A549 (cell line): ENCODE measurements around the gene CDK5RAP2. TPM values are rescaled to one million over a fixed set of nuclear protein-coding genes. Genes with fewer than 3 reads are reported as not detected.

Experiments used
- ATAC-seq, 2 experiments: fragments of 200-7000 bp in 1 of 2; fragments of >200 bp in 1 of 2; cut with Nextera tagmentation in 1 of 2; cut with Tn5 transposase in 1 of 2; 3 replicates each; pipeline versions ENCODE4 v1.8.0 to v1.9.1; 2018 to 2020; ENCODE audit warnings: mild to moderate bottlenecking in 1 of 2, moderate library complexity in 1 of 2
- CTCF ChIA-PET: fragments of 300-600 bp; sonication (Branson Sonifier 250); formaldehyde crosslinking; extraction: SDS; loops from one replicate; lab custom pipeline; 2021; ENCODE audit warnings: antibody characterized with exemption, inconsistent platforms; lab: Yijun Ruan, JAX
- POLR2A ChIA-PET: fragments of 350-600 bp; formaldehyde crosslinking; extraction: SDS; loops from one replicate; lab custom pipeline; 2021; ENCODE audit warnings: antibody characterized with exemption, inconsistent platforms; lab: Yijun Ruan, JAX
- DNase-seq, 2 experiments: peaks; one replicate each; pipeline versions ENCODE4 v3.0.0 to v3.0.0-alpha.2; 2011 to 2016; ENCODE audit warnings: low read depth in 1 of 2, low spot score in 1 of 2
- FAIRE-seq: peaks from 2 replicates; lab custom pipeline; 2011; peaks lifted over from hg19 to GRCh38; lab: Jason Lieb, UNC
- H3K27ac ChIP-seq, 2 experiments: fragments of >200 bp; sonication (Bioruptor Twin); formaldehyde crosslinking; 3 replicates each; pipeline ENCODE4 v1.5.1; 2016 to 2017
- H3K4me1 ChIP-seq: fragments of >200 bp; sonication (Bioruptor Twin); formaldehyde crosslinking; 3 replicates; pipeline ENCODE4 v1.6.1; 2016
- H3K4me2 ChIP-seq: fragments of >200 bp; sonication (Bioruptor Twin); formaldehyde crosslinking; 3 replicates; pipeline ENCODE4 v1.6.1; 2016
- H3K4me3 ChIP-seq: fragments of >200 bp; sonication (Bioruptor Twin); formaldehyde crosslinking; 3 replicates; pipeline ENCODE4 v1.5.1; 2016
- H3K9me3 ChIP-seq: fragments of >200 bp; sonication (Bioruptor Twin); formaldehyde crosslinking; 3 replicates; pipeline ENCODE4 v1.6.1; 2016
- BCL3 ChIP-seq: fragments of >200 bp; sonication (Bioruptor Twin); formaldehyde crosslinking; IDR thresholded peaks from 3 replicates; pipeline ENCODE4 v1.6.1; 2016
- CEBPB ChIP-seq, 2 experiments: fragments of >200 bp in 1 of 2; sonication (Bioruptor Twin) in 1 of 2; formaldehyde crosslinking in 1 of 2; IDR thresholded peaks; 2 replicates each; pipeline ENCODE4 v1.6.1; 2012 to 2016
- CHD4 ChIP-seq: fragments of 200-600 bp; sonication (generic); IDR thresholded peaks from 2 replicates; pipeline ENCODE4 v1.6.1; 2016; ENCODE audit warnings: antibody characterized with exemption, mild to moderate bottlenecking, borderline replicate concordance
- CTCF ChIP-seq: fragments of >200 bp; sonication (Bioruptor Twin); formaldehyde crosslinking; IDR thresholded peaks from 3 replicates; pipeline ENCODE4 v1.5.1; 2016
- EHF ChIP-seq: fragments of 250-450 bp; sonication (Bioruptor Pico); IDR thresholded peaks from 2 replicates; pipeline ENCODE4 v1.5.0; 2020; ENCODE audit warnings: mild to moderate bottlenecking
- ELK1 ChIP-seq: fragments of 150-350 bp; IDR thresholded peaks from 2 replicates; pipeline ENCODE4 v1.6.1; 2014; ENCODE audit warnings: low read depth, mild to moderate bottlenecking, low read length
- ESRRA ChIP-seq: fragments of 150-350 bp; IDR thresholded peaks from 2 replicates; pipeline ENCODE4 v1.6.1; 2014; ENCODE audit warnings: mild to moderate bottlenecking, low read length, borderline replicate concordance
- FOSL2 ChIP-seq, 2 experiments: fragments of 450-650 bp in 1 of 2; fragments of >200 bp in 1 of 2; sonication (Bioruptor Twin) in 1 of 2; formaldehyde crosslinking; IDR thresholded peaks; 2 replicates each; pipeline versions ENCODE4 v1.5.0 to v1.6.1; 2016 to 2020; ENCODE audit warnings: mild to moderate bottlenecking in 1 of 2, moderate library complexity in 1 of 2
- HDAC2 ChIP-seq: fragments of 200-600 bp; sonication (generic); IDR thresholded peaks from 2 replicates; pipeline ENCODE4 v1.6.1; 2016
- HES2 ChIP-seq: fragments of >200 bp; sonication (Bioruptor Twin); formaldehyde crosslinking; IDR thresholded peaks from 2 replicates; pipeline ENCODE4 v1.6.1; 2016
- HEYL ChIP-seq: fragments of 250-450 bp; sonication (Bioruptor Pico); IDR thresholded peaks from 2 replicates; pipeline ENCODE4 v1.8.0; 2021; ENCODE audit warnings: mild to moderate bottlenecking, moderate library complexity
- HOXA7 ChIP-seq: fragments of 250-450 bp; sonication (Bioruptor Pico); IDR thresholded peaks from 2 replicates; pipeline ENCODE4 v1.5.0; 2020; ENCODE audit warnings: mild to moderate bottlenecking, moderate library complexity
- HOXB13 ChIP-seq: fragments of 250-450 bp; sonication (Bioruptor Pico); IDR thresholded peaks from 2 replicates; pipeline ENCODE4 v1.5.0; 2020; ENCODE audit warnings: low read depth, mild to moderate bottlenecking, moderate library complexity
- HOXB5 ChIP-seq: fragments of 250-450 bp; sonication (Bioruptor Pico); IDR thresholded peaks from 2 replicates; pipeline ENCODE4 v1.5.0; 2020; ENCODE audit warnings: mild to moderate bottlenecking, moderate library complexity
- JUNB ChIP-seq: fragments of >200 bp; sonication (Bioruptor Twin); formaldehyde crosslinking; IDR thresholded peaks from 2 replicates; pipeline ENCODE4 v1.6.1; 2016
- KDM1A ChIP-seq: fragments of 200-600 bp; sonication (generic); IDR thresholded peaks from 2 replicates; pipeline ENCODE4 v1.6.1; 2016; ENCODE audit warnings: low read depth, mild to moderate bottlenecking
- KDM5A ChIP-seq: fragments of 200-600 bp; sonication (generic); IDR thresholded peaks from 2 replicates; pipeline ENCODE4 v1.6.1; 2016; ENCODE audit warnings: antibody characterized with exemption, mild to moderate bottlenecking
- MAX ChIP-seq: IDR thresholded peaks from 2 replicates; pipeline ENCODE4 v1.6.1; 2012
- NPAS2 ChIP-seq: fragments of 250-450 bp; sonication (Bioruptor Pico); IDR thresholded peaks from 2 replicates; pipeline ENCODE4 v1.8.0; 2022; ENCODE audit warnings: mild to moderate bottlenecking, moderate library complexity, borderline replicate concordance
- RCOR1 ChIP-seq: fragments of 150-350 bp; IDR thresholded peaks from 2 replicates; pipeline ENCODE4 v1.6.1; 2014; ENCODE audit warnings: antibody characterized with exemption, low read length, low read depth
- TFCP2L1 ChIP-seq: fragments of 250-450 bp; sonication (Bioruptor Pico); IDR thresholded peaks from 2 replicates; pipeline ENCODE4 v1.5.0; 2021; ENCODE audit warnings: mild to moderate bottlenecking
- TP53 ChIP-seq: fragments of 250-450 bp; sonication (Bioruptor Pico); IDR thresholded peaks from 2 replicates; pipeline ENCODE4 v1.5.0; 2021; ENCODE audit warnings: mild to moderate bottlenecking, moderate library complexity
- ZFP36 ChIP-seq: fragments of 450-650 bp; IDR thresholded peaks from 2 replicates; pipeline ENCODE4 v1.6.1; 2014; ENCODE audit warnings: borderline replicate concordance; ENCODE audit not compliant: partially characterized antibody
- ZNF302 ChIP-seq: fragments of 250-450 bp; sonication (Bioruptor Pico); IDR thresholded peaks from 2 replicates; pipeline ENCODE4 v1.9.0; 2021; ENCODE audit warnings: inconsistent platforms, mild to moderate bottlenecking, moderate library complexity
- ZSCAN20 ChIP-seq: fragments of 250-450 bp; sonication (Bioruptor Pico); IDR thresholded peaks from 2 replicates; pipeline ENCODE4 v1.8.0; 2022; ENCODE audit warnings: mild to moderate bottlenecking, moderate library complexity
- WGBS: methylation state at CpG from one replicate; pipeline ENCODE4 v1.1.6; 2017; ENCODE audit errors: missing lambda C conversion rate; 5-methylcytosine and 5-hydroxymethylcytosine counted together
- polyA plus RNA-seq, 4 experiments: library from polyadenylated mRNA; depleted of rRNA in 3 of 4; stranded (reverse); fragments of >200 nt; fragmentation: RNase III in 1 of 4; extraction: RNeasy Plus Mini Kit Qiagen cat#74134 plus additional on column Dnase treatment in 1 of 4; gene quantifications; 2 replicates in 3 of 4; 3 replicates in 1 of 4; pipeline ENCODE4 v1.2.3, GENCODE V29; 2011 to 2017

CDK5RAP2 gene
- polyA plus RNA-seq, 2 of the 4 experiments (the other 2 are of a cell fraction) = 29.1 to 44.6 TPM

- no peak for FAIRE-seq
- no peak for TF ChIP-seq HOXB13
- no peak for TF ChIP-seq HES2
- no peak for TF ChIP-seq ELK1
- TF ChIP-seq, all 56 proteins: peak for 0
- no peaks in the 10 kb centered on the region for H3K9me3 ChIP-seq
- POLR2A ChIA-PET = no interaction called here
- WGBS = 91% methylated on average over 4 of the region's 4 CpGs
- H3K4me3 ChIP-seq = no peak overlapping the region
- H3K4me2 ChIP-seq = no peak overlapping the region
- CTCF ChIA-PET = interaction anchor here (2.4 kb wide), 1 partner anchor 12 kb away, joined by 13 read pairs; no protein-coding TSS in a partner anchor
- no peak overlapping the region for H3K27ac ChIP-seq
- H3K4me1 ChIP-seq = no peaks in the 10 kb centered on the region
- ATAC-seq = no peak
- DNase-seq = no peak
Measured at GRCh38 chr9:120464887-120465421, 115.0 kb downstream of the CDK5RAP2 start.

GRCh38 chr9:120464176-120464886 is 115.6 kb downstream of the CDK5RAP2 start:
- CTCF ChIA-PET = interaction anchor here (2.4 kb wide), 1 partner anchor 13 kb away, joined by 13 read pairs; no protein-coding TSS in a partner anchor
- H3K4me3 ChIP-seq = no peak overlapping the region

GRCh38 chr9:120463765-120464164 is 116.2 kb downstream of the CDK5RAP2 start:
- FAIRE-seq (no peak), ATAC-seq (no peak), DNase-seq (no peak)
- 89% methylated on average over 4 of the region's 4 CpGs for WGBS
- Histone ChIP-seq H3K9me3 (no peaks in the 10 kb centered on the region), H3K27ac (no peak overlapping the region), H3K4me3 (no peak overlapping the region), H3K4me1 (no peaks in the 10 kb centered on the region), H3K4me2 (no peak overlapping the region)
- CTCF ChIA-PET = interaction anchor here (0.6 to 2.4 kb wide), 2 partner anchors 13 to 17 kb away, joined by 3 to 13 read pairs; no protein-coding TSS in a partner anchor
- POLR2A ChIA-PET = no interaction called here
- TF ChIP-seq NPAS2 (CRISPR knock-in tag) = no peak
- TF ChIP-seq HOXA7 = no peak
- TF ChIP-seq KDM1A = no peak
- TF ChIP-seq ZFP36 = no peak
- no peak for TF ChIP-seq KDM5A
- TF ChIP-seq CEBPB (IDR thresholded peaks at IDR 0.05) = no peak
- no peak for TF ChIP-seq CHD4
- TF ChIP-seq ZSCAN20 (CRISPR knock-in tag) = no peak
- TF ChIP-seq ZNF302 = no peak
- TF ChIP-seq FOSL2 (IDR thresholded peaks at IDR 0.05) = no peak
- TF ChIP-seq FOSL2 (CRISPR knock-in tag; IDR thresholded peaks at IDR 0.05) = no peak
- no peak for TF ChIP-seq HDAC2
- TF ChIP-seq ESRRA = no peak
- no peak for TF ChIP-seq RCOR1
- TF ChIP-seq TFCP2L1 (CRISPR knock-in tag) = no peak

More at GRCh38 chr9:120464176-120464886, 115.6 kb downstream of the CDK5RAP2 start:
- no peaks in the 10 kb centered on the region for H3K4me1 ChIP-seq
- H3K27ac ChIP-seq = no peak overlapping the region
- POLR2A ChIA-PET = no interaction called here
- no peak overlapping the region for H3K4me2 ChIP-seq
- H3K9me3 ChIP-seq = no peaks in the 10 kb centered on the region
- WGBS = 87% methylated on average over 6 of the region's 6 CpGs
- no peak for FAIRE-seq
- TF ChIP-seq JUNB (no peak), NPAS2 (CRISPR knock-in tag) (no peak), CTCF (no peak), RCOR1 (no peak), TP53 (CRISPR knock-in tag) (no peak), MAX (no peak), HEYL (CRISPR knock-in tag) (no peak), CEBPB (IDR thresholded peaks at IDR 0.05) (no peak), EHF (CRISPR knock-in tag) (no peak), TFCP2L1 (CRISPR knock-in tag) (no peak), BCL3 (no peak), HOXB5 (CRISPR knock-in tag) (no peak)
- ATAC-seq = no peak
- DNase-seq = no peak
